WI38 (cell line): Measurements from ENCODE around the gene WIPF2.

ENCODE experiments used
- H3K4me3 ChIP-seq: 2 replicates; pipeline ENCODE4 v1.5.1; 2011; ENCODE audit warnings: low read depth, mild to moderate bottlenecking, control low read depth, low read length
- TF ChIP-seq, protein P1 (sequence below): IDR thresholded peaks from 2 replicates; pipeline ENCODE4 v1.5.1; 2012; ENCODE audit warnings: low read depth, mild to moderate bottlenecking, control low read depth, low read length

WIPF2 gene, protein sequence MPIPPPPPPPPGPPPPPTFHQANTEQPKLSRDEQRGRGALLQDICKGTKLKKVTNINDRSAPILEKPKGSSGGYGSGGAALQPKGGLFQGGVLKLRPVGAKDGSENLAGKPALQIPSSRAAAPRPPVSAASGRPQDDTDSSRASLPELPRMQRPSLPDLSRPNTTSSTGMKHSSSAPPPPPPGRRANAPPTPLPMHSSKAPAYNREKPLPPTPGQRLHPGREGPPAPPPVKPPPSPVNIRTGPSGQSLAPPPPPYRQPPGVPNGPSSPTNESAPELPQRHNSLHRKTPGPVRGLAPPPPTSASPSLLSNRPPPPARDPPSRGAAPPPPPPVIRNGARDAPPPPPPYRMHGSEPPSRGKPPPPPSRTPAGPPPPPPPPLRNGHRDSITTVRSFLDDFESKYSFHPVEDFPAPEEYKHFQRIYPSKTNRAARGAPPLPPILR

DNA sequence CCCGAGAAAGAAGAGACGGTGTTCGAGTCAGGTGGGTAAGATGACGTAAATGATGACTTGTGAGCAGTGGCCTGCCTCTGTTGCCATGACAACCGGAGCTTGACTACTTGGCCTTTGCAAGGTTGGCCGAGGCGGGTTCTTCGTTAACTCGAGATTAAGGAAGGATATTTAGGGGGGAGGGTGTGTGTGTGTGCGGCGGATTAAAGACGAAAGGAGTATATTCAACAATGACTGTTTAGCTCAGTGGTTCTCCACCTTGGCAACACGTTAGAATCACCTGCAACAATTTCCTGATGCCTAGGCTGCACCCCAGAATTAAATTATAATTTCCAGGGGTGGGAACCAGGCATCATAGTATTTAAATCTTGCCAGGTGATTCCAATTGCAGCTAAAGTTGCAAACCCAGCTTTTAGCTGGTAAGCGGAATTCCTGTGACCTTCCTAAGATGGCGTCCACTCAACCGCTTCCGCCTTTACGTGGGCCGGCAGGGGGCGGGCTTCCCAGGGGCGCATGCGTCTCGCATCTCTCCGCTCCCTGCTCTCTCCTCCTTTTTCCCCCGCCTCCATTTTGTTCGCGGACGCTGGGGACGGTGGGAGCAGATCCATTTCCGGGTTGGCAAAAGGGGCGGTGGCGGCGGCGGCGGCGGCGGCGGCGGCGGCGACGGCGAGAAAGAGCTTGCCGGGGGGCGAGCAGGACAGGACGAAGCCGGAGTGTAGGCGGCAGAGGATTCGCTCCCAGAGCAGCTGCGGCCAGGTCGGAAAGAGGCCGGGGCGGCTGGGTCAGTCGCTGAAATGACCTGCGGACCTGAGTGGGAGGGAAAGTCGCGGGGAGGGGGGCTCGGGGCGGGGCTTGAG, at the start of gene WIPF2:
TSS of gene WIPF2 (plus strand) at position 565 of the 854 bp plus-strand sequence. CDS start 37,156 bp downstream, outside the sequence.
- H3K4me3 ChIP-seq: peak within 1 kb of the TSS; percentile 77

DNA sequence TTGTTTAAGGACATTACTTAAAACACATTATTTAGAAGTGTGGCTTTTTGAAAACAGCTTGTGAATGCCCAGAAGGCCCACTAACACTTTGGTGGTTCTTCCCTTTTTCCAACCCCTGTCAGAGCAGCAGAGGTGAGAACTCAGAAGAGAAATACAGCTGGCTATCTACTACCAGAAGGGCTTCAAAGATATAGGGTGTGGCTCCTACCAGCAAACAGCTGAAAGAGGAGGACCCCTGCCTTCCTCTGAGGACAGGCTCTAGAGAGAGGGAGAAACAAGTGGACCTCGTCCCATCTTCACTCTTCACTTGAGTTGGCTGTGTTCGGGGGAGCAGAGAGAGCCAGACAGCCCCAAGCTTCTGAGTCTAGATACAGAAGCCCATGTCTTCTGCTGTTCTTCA, 48.8 kb upstream of the WIPF2 start:
- TF ChIP-seq, protein P1, sequence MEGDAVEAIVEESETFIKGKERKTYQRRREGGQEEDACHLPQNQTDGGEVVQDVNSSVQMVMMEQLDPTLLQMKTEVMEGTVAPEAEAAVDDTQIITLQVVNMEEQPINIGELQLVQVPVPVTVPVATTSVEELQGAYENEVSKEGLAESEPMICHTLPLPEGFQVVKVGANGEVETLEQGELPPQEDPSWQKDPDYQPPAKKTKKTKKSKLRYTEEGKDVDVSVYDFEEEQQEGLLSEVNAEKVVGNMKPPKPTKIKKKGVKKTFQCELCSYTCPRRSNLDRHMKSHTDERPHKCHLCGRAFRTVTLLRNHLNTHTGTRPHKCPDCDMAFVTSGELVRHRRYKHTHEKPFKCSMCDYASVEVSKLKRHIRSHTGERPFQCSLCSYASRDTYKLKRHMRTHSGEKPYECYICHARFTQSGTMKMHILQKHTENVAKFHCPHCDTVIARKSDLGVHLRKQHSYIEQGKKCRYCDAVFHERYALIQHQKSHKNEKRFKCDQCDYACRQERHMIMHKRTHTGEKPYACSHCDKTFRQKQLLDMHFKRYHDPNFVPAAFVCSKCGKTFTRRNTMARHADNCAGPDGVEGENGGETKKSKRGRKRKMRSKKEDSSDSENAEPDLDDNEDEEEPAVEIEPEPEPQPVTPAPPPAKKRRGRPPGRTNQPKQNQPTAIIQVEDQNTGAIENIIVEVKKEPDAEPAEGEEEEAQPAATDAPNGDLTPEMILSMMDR: no peak
- H3K4me3 ChIP-seq: no peak overlapping the region

More for the DNA sequence above, at the start of gene WIPF2:
- TF ChIP-seq, protein P1: peak; percentile 71

DNA sequence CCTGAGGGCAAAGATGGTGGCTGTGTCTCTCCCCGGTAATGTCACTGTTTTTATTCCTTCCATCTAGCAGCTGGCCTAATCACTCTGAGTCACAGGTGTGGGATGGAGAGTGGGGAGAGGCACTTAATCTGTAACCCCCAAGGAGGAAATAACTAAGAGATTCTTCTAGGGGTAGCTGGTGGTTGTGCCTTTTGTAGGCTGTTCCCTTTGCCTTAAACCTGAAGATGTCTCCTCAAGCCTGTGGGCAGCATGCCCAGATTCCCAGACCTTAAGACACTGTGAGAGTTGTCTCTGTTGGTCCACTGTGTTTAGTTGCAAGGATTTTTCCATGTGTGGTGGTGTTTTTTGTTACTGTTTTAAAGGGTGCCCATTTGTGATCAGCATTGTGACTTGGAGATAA, 47.4 kb upstream of the WIPF2 start:
- no peak overlapping the region for H3K4me3 ChIP-seq
- TF ChIP-seq, protein P1: no peak

DNA sequence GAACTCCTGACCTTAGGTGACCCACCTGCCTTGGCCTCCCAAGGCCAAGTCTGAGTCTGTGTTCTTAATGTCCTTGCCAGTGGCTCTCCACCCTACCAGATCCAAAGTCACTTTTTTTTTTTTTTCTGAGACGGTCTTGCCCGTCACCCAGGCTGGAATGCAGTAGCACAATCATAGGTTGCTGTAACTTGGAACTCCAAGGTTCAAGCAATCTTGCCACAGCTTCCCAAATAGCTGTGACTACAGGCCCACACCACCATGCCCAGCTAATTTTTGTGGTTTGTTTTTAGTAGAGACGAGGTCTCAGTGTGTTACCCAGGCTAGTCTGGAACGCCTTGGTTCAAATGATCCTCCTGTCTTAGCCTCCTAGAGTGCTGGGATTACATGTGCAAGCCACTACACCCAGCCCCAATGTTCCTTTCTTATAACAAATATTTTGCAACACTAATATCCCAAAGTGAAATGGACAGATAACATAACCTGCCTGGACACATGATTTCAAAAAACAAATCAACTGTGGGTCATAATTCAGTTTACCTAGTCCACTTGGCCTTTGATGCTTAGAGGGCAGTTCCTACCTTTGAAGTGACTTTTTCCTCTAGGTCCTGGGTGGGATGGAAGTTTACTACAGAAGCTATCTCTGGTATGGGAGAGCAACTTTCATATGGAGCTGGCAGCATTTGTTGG, 45.9 kb upstream of the WIPF2 start:
- no peak overlapping the region for H3K4me3 ChIP-seq
- TF ChIP-seq, protein P1: no peak

DNA sequence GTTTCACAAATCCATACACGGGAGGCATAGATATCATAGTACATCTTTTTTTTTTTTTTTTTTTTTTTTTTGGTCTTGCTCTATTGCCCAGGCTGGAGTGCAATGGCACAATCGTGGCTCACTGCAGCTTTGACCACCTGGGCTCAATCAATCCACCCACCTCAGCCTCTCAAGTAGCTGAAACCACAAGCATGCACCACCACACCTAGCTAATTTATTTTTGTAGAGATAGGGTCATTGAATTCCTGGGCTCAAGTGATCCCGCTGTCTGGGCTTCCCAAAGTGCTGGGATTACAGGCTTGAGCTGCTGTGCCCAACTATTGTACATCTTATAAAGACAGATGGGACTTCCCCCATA, 45.3 kb upstream of the WIPF2 start:
- H3K4me3 ChIP-seq: no peak overlapping the region
- TF ChIP-seq, protein P1: no peak

DNA sequence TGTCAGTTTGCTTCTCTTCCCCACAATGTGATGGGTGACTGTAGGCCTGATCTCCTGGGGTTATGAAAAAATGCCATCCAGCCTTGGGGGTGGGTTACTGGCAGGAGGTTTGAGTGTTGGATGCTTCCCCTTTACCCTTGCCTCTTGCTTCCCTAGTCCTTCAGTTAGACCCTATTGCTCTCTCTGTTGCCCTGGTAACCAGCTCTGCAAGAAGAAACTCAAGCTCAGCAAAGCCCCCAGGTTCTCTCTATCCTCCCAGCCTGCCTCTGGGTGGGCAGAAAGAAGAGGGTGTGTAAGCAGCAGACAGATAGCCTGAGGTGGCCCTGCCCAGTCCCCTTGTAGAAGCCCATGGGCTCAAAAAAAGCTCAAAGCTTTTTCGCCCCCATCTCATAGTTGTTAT, 44.6 kb upstream of the WIPF2 start:
- TF ChIP-seq, protein P1: no peak
- no peak overlapping the region for H3K4me3 ChIP-seq
